K562 (cell line): ENCODE data around the gene PDGFC.

ENCODE experiments used
- CREB1 ChIP-seq, 2 experiments: sonication (generic) in 1 of 2; formaldehyde crosslinking in 1 of 2; IDR thresholded peaks; 2 replicates each; pipeline versions ENCODE4 v1.6.1 to v1.8.0; 2012 to 2022; ENCODE audit warnings: inconsistent platforms in 1 of 2, mild to moderate bottlenecking in 1 of 2, missing genetic modification reagents in 1 of 2, moderate library complexity in 1 of 2
- ELF4 ChIP-seq: fragments of 450-650 bp; formaldehyde crosslinking; IDR thresholded peaks from 2 replicates; pipeline ENCODE4 v1.4.0; 2022; ENCODE audit warnings: missing genetic modification characterization
- MTA3 ChIP-seq: fragments of 450-650 bp; formaldehyde crosslinking; IDR thresholded peaks from 2 replicates; pipeline ENCODE4 v1.6.1; 2017; ENCODE audit warnings: mild to moderate bottlenecking, borderline replicate concordance
- NFIC ChIP-seq: fragments of 450-650 bp; IDR thresholded peaks from 2 replicates; pipeline ENCODE4 v1.6.1; 2017; ENCODE audit warnings: mild to moderate bottlenecking, inconsistent platforms
- POLR2AphosphoS2 ChIP-seq: IDR thresholded peaks from 2 replicates; pipeline ENCODE4 v1.6.1; 2012; ENCODE audit warnings: low read length, improper control_type of control experiment
- RB1 ChIP-seq: fragments of 450-650 bp; IDR thresholded peaks from 2 replicates; pipeline ENCODE4 v1.6.1; 2017; ENCODE audit warnings: low read depth, mild to moderate bottlenecking
- SNRNP70 ChIP-seq: fragments of 200-400 bp; formaldehyde crosslinking; optimal IDR thresholded peaks from 2 replicates; pipeline ENCODE3; 2017; ENCODE audit warnings: low read depth, low read length
- SOX6 ChIP-seq: fragments of 450-650 bp; IDR thresholded peaks from 2 replicates; pipeline ENCODE4 v1.6.1; 2014; ENCODE audit warnings: mild to moderate bottlenecking
- TAF1 ChIP-seq: IDR thresholded peaks from 2 replicates; pipeline ENCODE4 v1.6.1; 2011; ENCODE audit warnings: mild to moderate bottlenecking, low read length, moderate library complexity; ENCODE audit not compliant: insufficient read depth, control insufficient read depth, severe bottlenecking; ENCODE audit errors: extremely low read depth
- ZNF232 ChIP-seq: sonication (generic); formaldehyde crosslinking; IDR thresholded peaks from 2 replicates; pipeline ENCODE4 v1.8.0; 2022; ENCODE audit warnings: mild to moderate bottlenecking, missing genetic modification reagents
- ZNF764 ChIP-seq: fragments of 250-450 bp; sonication (Bioruptor Pico); IDR thresholded peaks from 2 replicates; pipeline ENCODE4 v1.4.0; 2020; ENCODE audit warnings: low read depth, mild to moderate bottlenecking, moderate library complexity
- ZNF780A ChIP-seq: fragments of 250-450 bp; sonication (Bioruptor Pico); IDR thresholded peaks from 2 replicates; pipeline ENCODE4 v1.5.0; 2021; ENCODE audit warnings: mild to moderate bottlenecking
- ZSCAN29 ChIP-seq: fragments of 450-650 bp; IDR thresholded peaks from 2 replicates; pipeline ENCODE4 v1.6.1; 2017
- TF ChIP-seq, protein P1 (sequence below): sonication (generic); formaldehyde crosslinking; IDR thresholded peaks from 2 replicates; pipeline ENCODE4 v1.8.1; 2022; ENCODE audit warnings: missing genetic modification reagents

DNA sequence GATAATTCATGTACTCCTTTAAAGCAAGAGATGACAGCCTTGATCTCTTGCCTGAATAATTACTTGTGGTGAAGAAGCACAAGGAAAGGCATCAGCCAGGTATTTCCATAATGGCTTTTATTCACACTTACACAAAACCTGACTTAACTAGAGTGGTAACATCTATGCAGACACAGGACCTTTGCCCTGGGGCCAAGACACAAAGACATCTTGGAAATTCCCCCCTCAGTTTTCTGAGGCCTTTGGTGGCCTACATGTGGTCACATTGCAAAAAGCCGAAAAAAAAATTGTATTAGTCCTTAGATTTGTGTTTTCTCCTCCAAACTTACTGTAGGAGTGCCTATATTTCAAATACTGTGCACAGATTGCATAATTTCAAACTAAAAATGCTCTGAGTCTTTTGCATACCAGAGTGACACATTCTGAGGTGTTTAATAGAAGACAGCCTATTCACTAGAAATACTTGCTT is 172.4 kb downstream of the PDGFC start:
- TF ChIP-seq ZSCAN29 (no peak), RB1 (no peak), ZNF780A (no peak), CREB1 (IDR thresholded peaks at IDR 0.05) (no peak), CREB1 (CRISPR knock-in tag; IDR thresholded peaks at IDR 0.05) (no peak), MTA3 (no peak), SOX6 (no peak), POLR2AphosphoS2 (no peak), TAF1 (no peak), ELF4 (CRISPR knock-in tag) (no peak), NFIC (no peak), ZNF232 (CRISPR knock-in tag) (no peak), SNRNP70 (no peak), ZNF764 (CRISPR knock-in tag) (no peak)
- TF ChIP-seq, protein P1, sequence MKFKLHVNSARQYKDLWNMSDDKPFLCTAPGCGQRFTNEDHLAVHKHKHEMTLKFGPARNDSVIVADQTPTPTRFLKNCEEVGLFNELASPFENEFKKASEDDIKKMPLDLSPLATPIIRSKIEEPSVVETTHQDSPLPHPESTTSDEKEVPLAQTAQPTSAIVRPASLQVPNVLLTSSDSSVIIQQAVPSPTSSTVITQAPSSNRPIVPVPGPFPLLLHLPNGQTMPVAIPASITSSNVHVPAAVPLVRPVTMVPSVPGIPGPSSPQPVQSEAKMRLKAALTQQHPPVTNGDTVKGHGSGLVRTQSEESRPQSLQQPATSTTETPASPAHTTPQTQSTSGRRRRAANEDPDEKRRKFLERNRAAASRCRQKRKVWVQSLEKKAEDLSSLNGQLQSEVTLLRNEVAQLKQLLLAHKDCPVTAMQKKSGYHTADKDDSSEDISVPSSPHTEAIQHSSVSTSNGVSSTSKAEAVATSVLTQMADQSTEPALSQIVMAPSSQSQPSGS (CRISPR knock-in tag) = no peak
